Metanephros (tissue), 2 donors: Measurements from ENCODE around the gene PCAT7. TPM values are rescaled to one million over a fixed set of nuclear protein-coding genes. Genes with fewer than 3 reads are reported as not detected.

Source experiments
- small RNA-seq: library from RNA; depleted of rRNA; stranded (forward); fragments of <200 nt; gene quantifications from one replicate; pipeline ENCODE3, GENCODE V24; 2014; ENCODE audit warnings: low replicate concordance
- total RNA-seq: library from RNA; depleted of rRNA; stranded (reverse); fragments of >200 nt; gene quantifications from one replicate; pipeline ENCODE4 v1.2.3, GENCODE V29; 2014

PCAT7 gene
- 0.06 TPM for total RNA-seq

GRCh38 chr9:94554439-94555331 lies at the start of gene PCAT7:
TSS of gene PCAT7 (plus strand) at chr9:94555083.

DNA sequence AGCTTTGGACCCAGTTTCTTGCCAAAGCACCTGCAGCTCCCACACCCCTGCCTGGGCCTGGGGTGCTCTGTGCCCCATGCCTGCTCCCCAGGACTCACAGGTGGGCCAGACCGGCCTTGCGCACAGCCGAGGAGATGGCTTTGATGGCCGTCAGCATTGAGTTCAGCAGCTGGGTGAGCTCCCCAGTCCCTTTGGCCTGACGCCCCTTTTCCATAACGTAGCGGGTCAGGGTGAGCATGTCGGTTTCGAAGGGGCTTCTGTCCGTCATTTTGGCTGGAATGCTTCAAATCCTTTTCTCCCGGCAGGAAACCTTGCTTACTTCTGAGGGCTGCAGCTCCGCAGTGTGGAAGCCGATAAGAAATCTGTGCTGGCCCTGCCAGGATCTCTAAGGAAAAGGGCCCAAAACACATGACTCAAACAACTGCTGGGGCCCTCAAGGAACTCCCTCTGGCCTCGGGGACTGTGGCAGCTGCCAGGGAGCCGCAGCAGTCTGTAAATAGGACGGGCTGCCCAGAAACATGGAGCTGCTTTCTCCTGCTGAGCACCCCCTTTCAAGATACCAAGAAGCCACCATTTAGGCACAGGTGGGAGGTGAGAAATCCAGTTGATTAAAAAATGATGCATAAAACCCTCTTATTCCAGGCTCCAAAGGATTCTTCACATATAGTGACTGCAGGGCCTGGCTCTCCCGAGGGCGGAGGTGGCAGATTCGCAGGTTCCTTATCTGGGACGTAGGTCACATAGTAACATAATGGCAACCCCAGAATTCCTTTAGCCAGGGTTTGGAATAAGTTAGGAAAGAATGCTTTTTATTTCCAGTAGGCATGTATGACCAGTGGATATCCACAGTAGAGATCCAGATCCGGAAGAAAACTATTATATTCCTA lies 38.8 kb downstream of the PCAT7 start, which contains the start of gene FBP2:
Gene FBP2 (minus strand): TSS at position 366 of the 887 bp plus-strand sequence. CDS start 98 bp downstream, at position 268.

Small RNAs within 50 kb of the gene (small RNA-seq; reads per million reads assigned to genes)
- not detected for gene RNU6-669P

Other genes with a start within 250 kb of the PCAT7 start
- gene NUTM2F, start 226.4 kb upstream of the PCAT7 start, total RNA-seq: not detected
- gene FBP2, start 38.7 kb downstream of the PCAT7 start, total RNA-seq: 26.9 TPM
- 17.7 TPM for gene FBP1, start 84.4 kb downstream of the PCAT7 start, total RNA-seq
- 133 TPM for gene AOPEP, start 171.6 kb downstream of the PCAT7 start, total RNA-seq